ENCODE data around the gene UGT1A10. TPM values are rescaled to one million over a fixed set of nuclear protein-coding genes. Genes with fewer than 3 reads are reported as not detected.

The UGT1A10 gene
- total RNA-seq, 1 donor from 2014 or later: 3.0 TPM

GRCh38 chr2:233822101-233822771 is 186.0 kb downstream of the UGT1A10 start:
- DNase-seq (ENCODE audit: low spot score): no peak

Other genes starting within 250 kb of the UGT1A10 start
- gene USP40, start 69.7 kb upstream of the UGT1A10 start, total RNA-seq: 79.2 TPM
- 4.4 TPM for gene UGT1A8, start 18.8 kb upstream of the UGT1A10 start, total RNA-seq
- 1.5 TPM for gene UGT1A9, start 35.5 kb downstream of the UGT1A10 start, total RNA-seq
- gene UGT1A7, start 45.5 kb downstream of the UGT1A10 start, total RNA-seq: 7.7 TPM
- gene UGT1A6, start 56.4 kb downstream of the UGT1A10 start, total RNA-seq: 134 TPM
- 21.3 TPM for gene UGT1A5, start 76.5 kb downstream of the UGT1A10 start, total RNA-seq
- 23.2 TPM for gene UGT1A4, start 82.3 kb downstream of the UGT1A10 start, total RNA-seq
- 20.8 TPM for gene UGT1A3, start 92.6 kb downstream of the UGT1A10 start, total RNA-seq
- 21.8 TPM for gene UGT1A1, start 123.8 kb downstream of the UGT1A10 start, total RNA-seq
- gene MROH2A, start 141.9 kb downstream of the UGT1A10 start, total RNA-seq: 9.3 TPM
- 0.31 TPM for gene HJURP, start 218.1 kb downstream of the UGT1A10 start, total RNA-seq